Measurements from ENCODE around the gene JMJD6.
A peak's percentile ranks its signal among the peaks of the same experiment; 100 is the strongest.

JMJD6 gene

GRCh38 chr17:76697702-76698465 is 28.5 kb downstream of the JMJD6 start:
- DNase-seq (ENCODE audit: low spot score): no peak

DNA sequence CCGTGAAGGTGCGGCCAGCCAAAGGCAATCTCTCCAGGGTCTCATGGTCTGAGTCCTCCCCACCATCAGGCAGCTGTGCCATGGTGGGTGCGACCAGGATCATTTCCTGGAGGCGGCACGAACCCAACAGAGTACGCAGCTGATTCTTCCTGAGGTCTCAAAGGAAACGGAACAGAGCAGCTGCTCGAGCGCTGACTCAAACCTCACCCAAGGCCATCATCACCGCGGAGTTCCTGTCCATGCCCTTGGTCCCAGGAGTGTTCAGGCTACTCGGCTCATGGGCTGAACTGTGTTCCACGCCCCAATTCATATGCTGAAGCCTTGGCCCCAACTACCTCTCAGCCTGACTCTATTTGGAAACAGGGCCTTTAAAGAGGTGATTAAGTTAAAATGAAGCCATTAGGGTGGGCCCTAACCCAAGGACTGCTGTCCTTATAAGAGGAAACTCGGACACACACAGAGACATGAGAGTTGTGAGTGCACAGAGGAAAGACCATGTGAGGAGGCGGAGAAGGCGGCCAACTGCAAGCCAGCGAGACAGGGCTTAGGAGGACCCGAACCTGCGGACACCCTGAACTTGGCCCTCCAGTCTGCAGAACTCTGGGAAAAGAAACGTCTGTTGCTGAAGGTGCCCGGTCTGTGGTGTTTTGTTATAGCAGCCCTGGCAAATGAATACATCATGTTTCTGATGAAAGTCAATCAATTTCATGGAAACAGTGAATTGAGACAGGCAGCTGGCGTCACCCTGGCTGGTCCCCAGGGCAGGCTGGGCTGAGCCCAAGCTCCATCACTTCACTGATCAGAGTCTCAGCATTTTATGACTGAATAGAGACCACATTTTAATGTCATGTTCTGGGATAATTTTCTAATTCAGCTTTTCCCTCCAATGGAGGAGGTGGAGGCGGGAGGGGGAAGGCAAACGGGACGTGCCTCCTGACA is 29.4 kb downstream of the JMJD6 start:
- no peak for DNase-seq (ENCODE audit: low spot score)

DNA sequence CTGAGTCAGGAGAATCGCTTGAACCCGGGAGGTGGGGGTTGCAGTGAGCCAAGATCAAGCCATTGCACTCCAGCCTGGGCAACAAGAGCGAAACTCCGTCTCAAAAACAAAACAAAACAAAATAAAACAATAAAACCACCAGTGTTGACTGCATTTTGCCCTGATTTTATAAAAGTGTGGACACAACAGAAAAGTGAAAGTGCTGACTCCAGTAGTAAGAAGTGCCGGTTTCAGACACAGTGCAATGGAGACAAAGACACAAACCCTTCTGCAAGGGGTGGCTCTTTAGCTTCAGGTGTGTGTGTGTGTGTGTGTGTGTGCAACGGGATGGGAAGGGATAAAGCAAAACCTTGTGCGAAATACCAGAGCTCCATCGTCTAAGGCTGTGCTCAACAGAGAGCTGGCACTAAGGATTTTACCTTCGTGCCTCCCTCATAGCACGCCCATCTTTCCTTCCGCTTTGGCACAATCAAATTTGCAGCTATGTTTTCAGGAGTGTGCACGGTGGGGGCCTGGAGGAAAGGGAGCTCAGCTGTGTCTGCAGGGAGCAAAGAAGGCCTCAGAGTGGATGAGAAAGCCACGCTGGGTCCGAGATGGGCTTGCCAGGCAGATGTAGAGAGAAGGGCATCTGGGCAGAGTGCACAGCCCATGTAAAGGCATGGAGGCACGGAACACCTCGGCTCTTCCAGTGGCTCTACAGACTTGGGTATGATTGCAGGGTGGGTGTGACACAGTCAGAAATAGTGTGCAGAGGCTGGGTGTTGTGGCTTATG is 31.2 kb downstream of the JMJD6 start:
- DNase-seq (ENCODE audit: low spot score): peak; percentile 46

DNA sequence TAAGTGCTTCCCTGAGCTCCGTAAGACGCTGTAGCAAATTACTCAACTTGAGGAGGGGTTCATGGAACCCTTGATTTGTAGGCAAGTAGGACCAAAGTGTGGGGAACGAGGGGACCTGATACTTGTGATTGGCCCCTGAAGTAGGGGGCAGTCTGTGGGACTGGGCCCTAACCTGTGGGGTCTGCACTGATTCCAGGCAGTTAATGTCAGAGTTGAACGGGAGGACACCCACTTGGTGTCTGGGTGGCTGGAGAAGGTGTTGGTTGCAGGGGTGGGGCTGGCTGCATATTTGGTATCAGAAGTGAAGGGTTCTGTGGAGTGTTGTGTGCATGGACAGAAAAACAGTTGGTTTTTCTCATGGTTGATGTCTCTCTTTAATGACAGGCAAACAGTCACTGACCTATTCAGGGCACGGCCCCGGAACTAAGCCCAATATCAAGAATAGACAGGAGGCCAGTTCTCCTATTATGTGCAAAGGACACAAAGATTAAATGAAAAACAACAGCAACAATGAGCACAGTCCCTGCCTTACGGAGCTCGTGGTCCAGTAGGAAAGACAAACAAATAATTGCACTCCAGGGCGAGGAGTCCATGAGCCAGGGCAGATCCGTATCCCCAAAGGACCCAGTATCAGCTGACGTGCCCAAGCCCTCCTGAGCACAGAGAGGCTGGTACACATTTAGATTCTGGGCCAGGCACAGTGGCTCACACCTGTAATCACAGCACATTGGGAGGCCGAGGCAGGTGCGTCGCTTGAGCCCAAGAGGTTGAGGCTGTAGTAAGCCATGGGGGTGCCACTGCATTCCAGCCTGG is 34.8 kb downstream of the JMJD6 start:
- no peak for DNase-seq (ENCODE audit: low spot score)

DNA sequence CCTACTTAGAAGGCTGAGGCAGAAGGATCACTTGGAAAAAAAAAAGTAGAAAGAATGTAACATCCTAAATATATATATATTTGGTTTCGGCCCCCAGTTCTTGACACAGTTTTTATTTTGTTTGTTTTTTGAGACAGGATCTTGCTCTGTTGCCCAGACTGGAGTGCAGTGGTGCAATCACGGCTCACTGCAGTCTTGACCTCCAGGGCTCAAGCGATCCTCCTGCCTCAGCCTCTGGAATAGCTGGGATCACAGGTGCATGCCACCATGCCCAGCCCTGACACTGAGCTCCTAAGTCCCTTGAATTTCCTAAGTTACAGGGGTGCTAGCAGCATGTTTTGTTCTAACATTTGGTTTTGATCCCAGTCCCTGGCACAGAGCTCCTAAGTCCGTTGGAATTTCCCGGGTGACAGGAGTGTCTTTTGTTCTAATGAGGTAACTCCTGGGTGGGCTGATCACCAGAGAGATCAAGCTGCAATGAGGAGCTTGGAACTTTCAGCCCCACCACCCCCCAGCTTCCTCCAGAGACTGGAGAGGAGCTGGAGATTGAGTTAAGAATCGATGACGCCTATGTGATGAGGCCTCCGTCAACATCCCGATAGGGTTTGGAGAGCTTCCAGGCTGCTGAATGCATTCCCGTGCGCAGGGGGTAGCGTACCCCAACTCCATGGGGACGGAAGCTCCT is 35.7 kb downstream of the JMJD6 start:
- DNase-seq (ENCODE audit: low spot score): no peak

DNA sequence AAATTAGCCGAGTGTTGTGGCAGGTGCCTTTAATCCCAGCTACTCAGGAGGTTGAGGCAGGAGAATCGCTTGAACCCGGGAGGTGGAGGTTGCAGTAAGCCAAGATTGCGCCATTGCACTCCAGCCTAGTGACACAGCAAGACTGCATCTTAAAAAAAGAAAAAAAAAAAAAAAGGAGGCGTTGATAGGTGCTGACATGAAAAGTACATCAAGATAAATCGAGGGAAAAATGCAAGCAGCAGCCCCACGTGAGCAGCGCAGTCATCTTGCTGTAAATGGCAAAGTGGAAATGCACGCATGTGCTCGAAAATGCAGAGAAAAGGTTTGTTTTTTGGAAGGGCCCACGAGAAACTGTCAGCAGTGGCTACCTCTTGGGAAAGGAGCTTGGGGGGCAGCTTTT is 36.5 kb downstream of the JMJD6 start:
- no peak for DNase-seq (ENCODE audit: low spot score)

DNA sequence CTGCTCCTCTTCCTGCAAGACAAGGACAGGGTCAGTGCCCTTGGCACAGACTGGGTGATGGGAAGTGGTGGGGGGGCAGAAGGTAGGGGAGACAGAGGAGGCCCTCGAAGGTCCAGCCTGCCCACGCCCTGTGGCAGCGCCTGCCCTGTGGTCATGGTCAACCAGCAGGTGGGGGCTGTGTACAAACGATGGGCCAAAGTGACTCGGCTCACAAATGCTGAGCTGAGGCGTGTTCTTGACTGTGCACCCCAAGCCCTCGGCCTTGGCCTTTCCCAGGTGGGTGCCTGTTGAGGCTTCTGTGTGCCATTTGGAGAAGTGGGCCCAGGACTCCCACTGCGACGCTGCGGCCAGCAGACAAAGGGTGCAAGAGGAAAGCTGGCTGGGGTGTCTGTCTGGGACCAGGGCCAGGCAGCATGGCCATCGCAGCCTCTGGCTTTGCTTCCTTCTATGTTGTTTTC is 38.2 kb downstream of the JMJD6 start:
- no peak for DNase-seq (ENCODE audit: low spot score)

DNA sequence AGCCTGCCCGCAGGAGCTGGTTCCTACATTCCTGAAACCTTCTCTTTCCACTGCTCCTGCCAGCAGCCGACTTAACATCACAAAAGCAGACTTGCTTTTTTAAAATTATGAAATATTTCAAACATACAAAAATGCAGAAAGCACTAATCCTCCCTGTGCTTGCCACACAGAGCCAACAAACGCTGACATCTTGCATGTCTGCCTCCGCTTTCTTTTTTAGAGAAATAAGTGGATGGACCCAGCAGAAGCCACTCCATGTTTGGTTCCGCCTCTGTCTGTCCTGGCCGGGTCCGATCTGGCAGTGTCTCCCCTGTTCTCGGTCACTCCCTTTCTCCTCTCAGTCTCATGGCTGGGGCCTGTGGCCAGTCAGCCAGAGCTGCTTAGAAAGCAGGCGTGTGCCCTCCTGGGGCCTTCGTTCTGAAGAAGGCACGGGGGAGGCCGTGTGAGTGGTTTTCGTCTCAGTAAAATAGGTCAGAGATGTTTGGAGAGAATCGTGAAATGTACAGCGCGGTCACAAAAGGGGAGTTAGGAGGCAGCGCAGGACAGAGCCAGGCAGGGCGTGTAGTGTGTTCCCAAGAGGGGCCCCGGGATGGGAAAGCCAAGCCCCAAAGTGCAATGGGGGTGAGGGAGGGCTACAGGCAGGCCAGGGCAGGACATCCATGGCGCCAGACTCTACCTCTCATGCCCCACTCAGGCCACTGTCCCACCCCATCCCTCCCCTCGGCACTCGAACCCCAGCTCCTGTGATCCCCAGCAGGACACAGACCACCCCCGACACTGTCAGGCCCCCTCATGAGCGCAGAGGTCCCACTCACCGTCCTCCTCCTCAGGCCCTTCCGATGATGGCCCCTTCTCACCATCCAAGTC is 38.9 kb downstream of the JMJD6 start:
- peak; percentile 73 for DNase-seq (ENCODE audit: low spot score)

DNA sequence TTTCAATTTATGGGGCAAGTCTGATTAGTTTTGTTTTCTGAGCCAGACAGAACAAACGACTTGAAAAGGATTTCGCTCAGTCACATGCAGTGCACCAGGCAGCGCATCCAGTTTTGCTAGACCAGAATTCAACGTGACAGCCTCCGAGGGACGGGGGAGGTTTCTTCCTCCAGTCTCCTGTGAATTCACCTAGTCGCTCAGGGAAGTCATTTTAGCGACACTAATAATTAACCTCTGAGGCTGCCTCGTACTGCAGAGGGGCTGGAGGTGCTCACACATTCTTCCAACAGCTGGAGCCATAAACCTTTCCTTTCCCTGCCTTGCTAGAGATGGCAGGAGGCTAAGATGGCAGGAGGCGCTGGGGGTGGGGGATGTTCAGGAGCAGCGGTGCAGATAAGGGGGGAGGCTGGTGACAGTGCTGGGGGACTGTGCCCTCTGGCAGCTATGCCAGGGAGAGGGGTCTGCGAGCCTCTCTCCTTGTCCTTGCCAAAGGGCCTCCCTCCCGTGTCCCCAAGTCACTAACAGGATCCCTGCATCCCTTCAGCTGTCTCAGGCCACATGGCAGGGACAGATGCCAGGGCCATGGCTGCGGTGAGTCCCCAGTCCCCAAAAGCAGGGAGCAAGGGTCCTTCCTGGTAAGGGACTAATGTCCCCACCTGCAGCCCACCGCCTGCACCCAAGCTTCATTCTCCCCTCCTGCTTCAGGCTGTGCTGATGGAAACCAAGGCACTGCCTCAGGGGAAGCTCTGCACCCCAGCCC is 39.7 kb downstream of the JMJD6 start:
- DNase-seq (ENCODE audit: low spot score): no peak

- no peak for DNase-seq (ENCODE audit: low spot score)
Observed at GRCh38 chr17:76685846-76686245, 40.6 kb downstream of the JMJD6 start.

DNA sequence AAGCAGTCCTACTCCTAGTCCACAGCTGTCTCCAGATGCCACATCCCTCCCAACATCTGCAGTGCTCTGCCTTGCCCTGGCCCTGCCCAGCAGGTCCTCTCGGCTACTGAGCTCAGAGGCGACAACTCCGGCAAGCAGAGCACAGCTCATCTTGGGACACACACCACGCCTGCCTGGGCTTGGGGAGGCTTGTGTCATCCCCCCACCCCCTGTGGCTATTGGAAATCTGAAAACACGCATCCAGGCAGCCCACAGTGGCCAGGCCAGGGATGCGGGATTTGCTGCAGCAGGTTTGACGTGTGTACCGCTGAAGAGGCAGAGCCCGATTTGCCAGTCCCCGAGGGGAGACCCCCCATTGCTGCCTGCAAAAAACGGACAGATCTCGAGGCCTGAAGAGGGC is 41.0 kb downstream of the JMJD6 start:
- no peak for DNase-seq (ENCODE audit: low spot score)

DNA sequence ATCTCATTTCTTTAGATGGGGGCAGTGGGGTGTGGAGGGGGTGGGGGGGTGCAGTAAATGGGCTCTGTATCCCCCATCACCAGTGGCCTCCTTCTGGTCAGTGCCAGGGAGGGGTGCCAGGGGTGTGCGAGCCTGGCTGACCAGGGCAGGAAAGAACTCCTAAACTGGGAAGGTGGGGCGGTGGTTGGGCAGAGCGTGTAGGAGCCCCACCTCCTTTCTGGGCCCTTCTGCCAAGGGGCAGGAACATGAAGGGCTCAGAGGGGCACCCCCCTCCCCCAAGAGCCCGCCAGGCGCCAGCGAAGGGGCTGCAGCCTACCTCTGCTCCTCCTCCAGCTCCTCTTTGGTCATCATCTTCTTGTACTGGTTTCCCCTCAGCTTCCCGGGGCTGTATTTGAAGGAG is 41.6 kb downstream of the JMJD6 start:
- DNase-seq (ENCODE audit: low spot score): no peak

- DNase-seq (ENCODE audit: low spot score): no peak
Observed at GRCh38 chr17:76683921-76684745, 42.3 kb downstream of the JMJD6 start.

DNA sequence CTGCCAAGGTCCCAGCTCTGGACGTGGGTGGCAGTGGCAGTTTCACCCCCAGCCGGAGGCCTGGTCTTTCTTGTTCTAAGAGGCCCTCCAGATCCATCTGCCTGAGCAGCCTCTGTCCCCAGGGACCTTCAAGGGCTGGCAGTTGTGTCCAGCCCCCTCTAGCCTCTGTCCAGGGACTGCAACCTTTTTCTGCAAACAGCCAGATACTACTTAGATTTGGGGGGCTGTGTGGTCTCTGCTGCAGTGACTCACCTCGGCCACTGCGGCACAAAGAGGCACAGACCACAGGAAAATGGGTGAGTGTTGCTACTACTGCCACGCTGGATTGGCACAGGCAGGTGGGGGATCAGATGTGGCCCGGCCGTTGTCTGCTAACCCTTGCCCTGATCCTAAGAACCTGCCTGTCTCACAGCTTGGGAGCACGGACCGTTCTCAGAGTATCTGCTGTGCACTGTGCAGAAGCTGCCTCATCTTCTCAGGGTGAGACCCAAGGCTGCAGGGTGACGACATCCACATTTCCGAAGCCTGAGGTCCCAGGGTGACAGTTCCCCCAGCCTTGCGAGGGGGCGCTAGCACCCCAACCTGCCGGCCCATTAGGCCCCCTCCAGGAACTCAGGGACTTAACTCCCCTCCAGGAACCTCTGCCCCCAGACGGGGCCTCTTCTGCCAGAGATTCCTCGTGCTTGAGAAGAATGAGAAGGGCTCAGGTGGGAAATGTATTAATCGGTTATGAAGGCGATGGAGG is 43.2 kb downstream of the JMJD6 start:
- no peak for DNase-seq (ENCODE audit: low spot score)

- peak; percentile 49 for DNase-seq (ENCODE audit: low spot score)
Observed at GRCh38 chr17:76682296-76682695, 44.1 kb downstream of the JMJD6 start.

GRCh38 chr17:76681222-76682137 is 44.9 kb downstream of the JMJD6 start:
- peak; percentile 62 for DNase-seq (ENCODE audit: low spot score)

Data from GM03348 (cell line).